Neural progenitor cell (in vitro differentiated cells): Measurements from ENCODE around the gene MAPK12. TPM values are rescaled to one million over a fixed set of nuclear protein-coding genes. Genes with fewer than 3 reads are reported as not detected.

Experiments
- DNase-seq: peaks from one replicate; pipeline ENCODE4 v3.0.0-alpha.2; 2016; ENCODE audit warnings: low spot score
- H2AFZ ChIP-seq: fragments of 200-600 bp; sonication (generic); replicated peaks from 2 replicates; pipeline ENCODE4 v1.6.1; 2016; ENCODE audit warnings: antibody characterized with exemption
- H3F3A ChIP-seq: fragments of 200-600 bp; sonication (generic); 2 replicates; pipeline ENCODE4 v1.6.1; 2016; ENCODE audit warnings: antibody characterized with exemption, low read depth
- H3K27ac ChIP-seq: fragments of 200-600 bp; sonication (generic); 2 replicates; pipeline ENCODE4 v1.5.1; 2016; ENCODE audit warnings: mild to moderate bottlenecking
- H3K27me3 ChIP-seq: fragments of 200-600 bp; sonication (generic); 2 replicates; pipeline ENCODE4 v1.6.1; 2016; ENCODE audit warnings: mild to moderate bottlenecking, moderate library complexity
- H3K36me3 ChIP-seq: fragments of 200-600 bp; sonication (generic); 2 replicates; pipeline ENCODE4 v1.5.1; 2016
- H3K4me1 ChIP-seq: fragments of 200-600 bp; sonication (generic); 2 replicates; pipeline ENCODE4 v1.6.1; 2016; ENCODE audit warnings: mixed run types
- H3K4me2 ChIP-seq: fragments of 200-600 bp; sonication (generic); 2 replicates; pipeline ENCODE4 v1.6.1; 2016
- H3K4me3 ChIP-seq: fragments of 200-600 bp; sonication (generic); 2 replicates; pipeline ENCODE4 v1.5.1; 2016
- H3K79me2 ChIP-seq: fragments of 200-600 bp; sonication (generic); 2 replicates; pipeline ENCODE4 v1.6.1; 2016; ENCODE audit warnings: low read depth
- H3K9ac ChIP-seq: fragments of 200-600 bp; sonication (generic); 2 replicates; pipeline ENCODE4 v1.6.1; 2016
- H3K9me3 ChIP-seq: fragments of 200-600 bp; sonication (generic); 2 replicates; pipeline ENCODE4 v1.5.1; 2016; ENCODE audit warnings: low read depth
- H4K20me1 ChIP-seq: fragments of 200-600 bp; sonication (generic); 2 replicates; pipeline ENCODE4 v1.6.1; 2016; ENCODE audit warnings: low read depth
- H3K27ac Mint-ChIP-seq: 3 replicates; pipeline ENCODE4 v1.8.0; 2021; ENCODE audit warnings: mixed read lengths
- H3K27me3 Mint-ChIP-seq: 2 replicates; pipeline ENCODE4 v1.8.0; 2022; ENCODE audit warnings: low read depth, mild to moderate bottlenecking, inconsistent platforms, moderate library complexity, mixed read lengths; ENCODE audit not compliant: insufficient read depth
- H3K36me3 Mint-ChIP-seq: 3 replicates; pipeline ENCODE4 v1.8.0; 2021; ENCODE audit warnings: mixed read lengths
- H3K4me1 Mint-ChIP-seq: 3 replicates; pipeline ENCODE4 v1.8.0; 2021; ENCODE audit warnings: mixed read lengths
- H3K4me3 Mint-ChIP-seq: 3 replicates; pipeline ENCODE4 v1.8.0; 2021; ENCODE audit warnings: mild to moderate bottlenecking, moderate library complexity, mixed read lengths
- H3K9me3 Mint-ChIP-seq: 3 replicates; pipeline ENCODE4 v1.8.0; 2020; ENCODE audit warnings: mixed read lengths
- CTCF ChIP-seq: fragments of 200-600 bp; sonication (generic); IDR thresholded peaks from 2 replicates; pipeline ENCODE4 v1.5.1; 2017; ENCODE audit warnings: antibody characterized with exemption, mild to moderate bottlenecking
- EZH2 ChIP-seq: fragments of 200-600 bp; sonication (generic); IDR thresholded peaks from 2 replicates; pipeline ENCODE4 v1.6.1; 2017; ENCODE audit warnings: antibody characterized with exemption, mild to moderate bottlenecking, moderate library complexity
- EZH2phosphoT487 ChIP-seq: fragments of 200-600 bp; sonication (generic); IDR thresholded peaks from 2 replicates; pipeline ENCODE4 v1.6.1; 2017; ENCODE audit warnings: antibody characterized with exemption
- total RNA-seq: library from RNA; depleted of rRNA; stranded (reverse); fragments of >200 nt; gene quantifications from 2 replicates; pipeline ENCODE4 v1.2.3, GENCODE V29; 2015; ENCODE audit warnings: low replicate concordance

The MAPK12 gene
- total RNA-seq, 1 donor from 2014 or later = 18.7 TPM

- Histone ChIP-seq H3K4me1 (no peaks in the 10 kb centered on the region), H3K4me3 (no peak overlapping the region), H2AFZ (no peak overlapping the region), H4K20me1 (peaks cover 28% of the 10 kb centered on the region), H3K27ac (no peak overlapping the region), H3K9me3 (no peaks in the 10 kb centered on the region), H3K4me2 (no peak overlapping the region), H3K9ac (no peak overlapping the region), H3K36me3 (no peaks in the 10 kb centered on the region), H3K79me2 (peaks cover under 1% of the 10 kb centered on the region), H3F3A (no peaks in the 10 kb centered on the region), H3K27me3 (no peaks in the 10 kb centered on the region)
- H3K36me3 Mint-ChIP-seq = peaks cover 3% of the 10 kb centered on the region
- no peak for TF ChIP-seq CTCF
- TF ChIP-seq EZH2phosphoT487 = no peak
- no peak for TF ChIP-seq EZH2
- no peaks in the 10 kb centered on the region for H3K9me3 Mint-ChIP-seq
- DNase-seq = no peak
- no peak overlapping the region for H3K4me3 Mint-ChIP-seq
- no peaks in the 10 kb centered on the region for H3K4me1 Mint-ChIP-seq
- H3K27me3 Mint-ChIP-seq = no peaks in the 10 kb centered on the region
- H3K27ac Mint-ChIP-seq = no peak overlapping the region
Observed at GRCh38 chr22:50285568-50286229, 24.2 kb upstream of the MAPK12 start.

GRCh38 chr22:50284479-50284878 lies 23.0 kb upstream of the MAPK12 start:
- H3F3A ChIP-seq = no peaks in the 10 kb centered on the region
- Mint-ChIP-seq H3K4me3 (no peak overlapping the region), H3K27me3 (no peaks in the 10 kb centered on the region), H3K27ac (no peak overlapping the region), H3K36me3 (peaks cover 5% of the 10 kb centered on the region), H3K9me3 (no peaks in the 10 kb centered on the region), H3K4me1 (no peaks in the 10 kb centered on the region)
- H3K4me3 ChIP-seq = no peak overlapping the region
- no peak overlapping the region for H3K27ac ChIP-seq
- H3K27me3 ChIP-seq = no peaks in the 10 kb centered on the region
- H3K36me3 ChIP-seq = no peaks in the 10 kb centered on the region
- no peaks in the 10 kb centered on the region for H3K79me2 ChIP-seq
- peaks cover 19% of the 10 kb centered on the region for H4K20me1 ChIP-seq
- H3K4me1 ChIP-seq = no peaks in the 10 kb centered on the region
- no peaks in the 10 kb centered on the region for H3K9me3 ChIP-seq
- no peak overlapping the region for H3K9ac ChIP-seq
- no peak overlapping the region for H3K4me2 ChIP-seq
- no peak overlapping the region for H2AFZ ChIP-seq
- no peak for DNase-seq
- TF ChIP-seq CTCF (no peak), EZH2phosphoT487 (no peak), EZH2 (no peak)

- peaks cover 18% of the 10 kb centered on the region for H4K20me1 ChIP-seq
- no peaks in the 10 kb centered on the region for H3K4me1 Mint-ChIP-seq
- no peaks in the 10 kb centered on the region for H3K9me3 Mint-ChIP-seq
- no peak overlapping the region for H2AFZ ChIP-seq
- no peak overlapping the region for H3K4me2 ChIP-seq
- no peaks in the 10 kb centered on the region for H3F3A ChIP-seq
- H3K27me3 Mint-ChIP-seq = no peaks in the 10 kb centered on the region
- no peak for DNase-seq
- H3K4me3 Mint-ChIP-seq = no peak overlapping the region
- H3K9me3 ChIP-seq = no peaks in the 10 kb centered on the region
- no peaks in the 10 kb centered on the region for H3K36me3 ChIP-seq
- no peak overlapping the region for H3K9ac ChIP-seq
- H3K27ac ChIP-seq = no peak overlapping the region
- H3K79me2 ChIP-seq = no peaks in the 10 kb centered on the region
- TF ChIP-seq EZH2phosphoT487 = no peak
- TF ChIP-seq CTCF = no peak
- TF ChIP-seq EZH2 = no peak
- no peaks in the 10 kb centered on the region for H3K27me3 ChIP-seq
- H3K4me1 ChIP-seq = no peaks in the 10 kb centered on the region
- H3K36me3 Mint-ChIP-seq = peaks cover 6% of the 10 kb centered on the region
- H3K27ac Mint-ChIP-seq = no peak overlapping the region
- no peak overlapping the region for H3K4me3 ChIP-seq
Observed at GRCh38 chr22:50283821-50284220, 22.3 kb upstream of the MAPK12 start.
